ENCODE results near the gene PRUNE1. TPM values are rescaled to one million over a fixed set of nuclear protein-coding genes. Genes with fewer than 3 reads are reported as not detected.

Gene PRUNE1
- total and polyA plus RNA-seq, 2 of the 4 experiments (the other 2 are of a cell fraction), result 7.9 to 9.4 TPM

DNA sequence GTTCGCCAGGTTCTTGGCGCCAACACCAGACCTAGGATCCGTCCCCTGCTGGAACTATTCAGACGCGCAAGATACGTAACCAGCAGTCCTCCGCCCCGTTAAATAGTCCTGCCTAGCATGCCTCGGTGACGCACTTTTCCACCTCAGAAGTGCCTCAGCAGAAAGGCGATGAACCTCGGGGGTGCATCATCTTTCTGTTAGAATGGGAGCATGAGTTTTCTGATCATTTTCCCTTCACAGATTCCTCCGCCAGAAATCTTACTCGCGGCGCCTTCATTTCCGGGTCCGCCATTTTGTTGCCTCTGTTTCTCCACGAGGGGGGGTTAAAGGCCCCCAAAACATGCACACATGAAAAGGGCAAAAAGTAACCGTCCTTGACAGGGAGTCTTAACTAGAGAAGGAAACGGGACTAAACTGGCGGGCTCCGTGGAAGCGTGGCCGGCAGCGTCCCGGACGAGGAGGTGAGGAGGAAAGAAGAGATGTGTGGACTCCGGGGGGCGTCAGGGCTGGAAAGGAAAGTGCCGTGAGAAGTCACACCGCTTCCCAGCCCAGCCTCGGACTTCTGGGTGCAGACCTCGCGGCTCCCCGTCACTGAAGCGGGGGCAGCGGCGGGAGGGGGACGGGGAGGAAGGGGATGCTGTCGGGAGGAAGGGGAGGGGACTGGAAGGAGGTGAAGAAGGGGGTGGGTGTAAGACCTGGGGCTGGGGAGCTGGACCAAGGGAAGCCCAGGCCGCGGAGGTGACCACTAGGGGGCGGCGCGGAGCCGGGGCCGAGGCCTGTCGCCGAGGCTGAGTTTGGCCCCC lies 62.4 kb downstream of the PRUNE1 start, which contains the start of gene GABPB2:
Gene GABPB2, plus strand, starts transcription at position 288 of the 803 bp plus-strand sequence. CDS start 17,429 bp downstream, outside the sequence.
- Histone ChIP-seq H4K8ac (ENCODE audit: low read depth in 2 of 2, low read length in 2 of 2) (peak within 1 kb of the TSS; percentile 96 to 100), H2BK120ac (ENCODE audit: low read depth, low read length) (peak within 1 kb of the TSS; percentile 76), H3K23ac (ENCODE audit: low read depth, low read length) (peak within 1 kb of the TSS; percentile 74), H3K4me3 (ENCODE audit: insufficient read depth, low read depth, low read length) (peak within 1 kb of the TSS; percentile 73), H2BK20ac (ENCODE audit: low read depth, low read length) (0 out of 2 replicates have a peak within 1 kb of the TSS, but pooled peaks have one; percentile 45), H2AK5ac (ENCODE audit: low read depth, low read length) (peak within 1 kb of the TSS; percentile 93), H3K4me2 (ENCODE audit: low read depth, low read length) (peak within 1 kb of the TSS; percentile 92), H3K9me1 (ENCODE audit: insufficient read depth, low read length) (no peaks in the 10 kb centered on the region), H4K20me1 (ENCODE audit: insufficient read depth, low read length) (no peaks in the 10 kb centered on the region), H2AK9ac (replicated peaks; ENCODE audit: low read depth, low read length, poor library complexity) (peak within 1 kb of the TSS; percentile 98), H3K18ac (ENCODE audit: low read depth, low read length) (peak within 1 kb of the TSS; percentile 95), H2BK5ac (ENCODE audit: low read depth, low read length, poor library complexity, severe bottlenecking) (peak within 1 kb of the TSS; percentile 92), H3K9ac (ENCODE audit: low read depth, low read length) (peak within 1 kb of the TSS; percentile 93), H2AFZ (replicated peaks; ENCODE audit: low read length, poor library complexity) (peak within 1 kb of the TSS; percentile 97), H3K14ac (replicated peaks; ENCODE audit: low read depth, low read length) (peak within 1 kb of the TSS; percentile 95), H3K9me3 (ENCODE audit: control insufficient read depth, insufficient read depth, low read length) (no peaks in the 10 kb centered on the region), H3K27me3 (ENCODE audit: control insufficient read depth, insufficient read depth, low read length) (no peaks in the 10 kb centered on the region), H4K91ac (ENCODE audit: insufficient read depth, low read depth, low read length) (peak within 1 kb of the TSS; percentile 99), H3K56ac (ENCODE audit: extremely low read depth, insufficient read depth, low read length) (peak within 1 kb of the TSS; percentile 97), H3K4me1 (ENCODE audit: control insufficient read depth, insufficient read depth, low read length) (no peaks in the 10 kb centered on the region), H3K4ac (ENCODE audit: low read depth, low read length) (peak within 1 kb of the TSS; percentile 92), H3K79me1 (ENCODE audit: low read depth in 1 of 2, low read length in 2 of 2) (peaks cover 8 to 43% of the 10 kb centered on the region in 2 experiments), H2BK15ac (ENCODE audit: low read depth, low read length) (peak within 1 kb of the TSS; percentile 53; the same call in 2 of the 3 replicates), H3K36me3 (ENCODE audit: control insufficient read depth, insufficient read depth, low read length) (peaks cover 7% of the 10 kb centered on the region; the same call in 1 of the 2 replicates), H3K27ac (ENCODE audit: insufficient read depth, low read length) (peak within 1 kb of the TSS; percentile 88), H4K5ac (ENCODE audit: low read depth, low read length) (peak within 1 kb of the TSS; percentile 98)
- BruUV-seq (replicated peaks), result no TSS peak
- DNase-seq (peak; percentile 99), ATAC-seq (ENCODE audit: low read depth) (peak; percentile 94)
- intact Hi-C loops (cut with micrococcal nuclease), result loop anchor here (5.0 kb wide), 1 partner anchor 77 kb away; the partner anchor contains the start of gene SEMA6C
- ChIA-PET POLR2A (ENCODE audit: unreplicated experiment) (interaction anchor here (0.6 kb wide), 1 partner anchor 10 kb away, joined by 4 read pairs; the partner anchor contains the start of gene MLLT11), CTCF (interaction anchor here (1.1 kb wide), 1 partner anchor 13 kb away, joined by 5 read pairs; no protein-coding TSS in a partner anchor)
- WGBS, 2 experiments (ENCODE audit: extremely low coverage in 2 of 2, insufficient read length in 1 of 2), result 0% methylated on average over 7 of the region's 50 CpGs; no CpG with 5 or more reads in 1 of the 2 experiments
- in situ Hi-C loops (cut with MboI; ENCODE audit: low sequenced_read_pairs), result no loop called here
- dilution Hi-C loops (cut with HindIII; ENCODE audit: low sequenced_read_pairs, unreplicated experiment), result no loop called here
- TF ChIP-seq RCOR1 (IDR thresholded peaks at IDR 0.05; ENCODE audit: insufficient replicate concordance, low read length) (no peak), MAZ (IDR thresholded peaks at IDR 0.05; ENCODE audit: borderline replicate concordance, low read depth, low read length) (peak; percentile 89), BHLHE40 (IDR thresholded peaks at IDR 0.05; ENCODE audit: low read depth, low read length) (peak; percentile 32; the same call in 1 of the 2 replicates), RAD21 (IDR thresholded peaks at IDR 0.05; ENCODE audit: low read length) (peak; percentile 47), POLR2A (IDR thresholded peaks at IDR 0.05; ENCODE audit: low read depth, low read length) (peak; percentile 91), RFX5 (IDR thresholded peaks at IDR 0.05; ENCODE audit: low read depth, low read length) (peak; percentile 25; the same call in 1 of the 2 replicates), MAFK (IDR thresholded peaks at IDR 0.05; ENCODE audit: low read depth, low read length) (peak; percentile 29; the same call in 1 of the 2 replicates), CEBPB (IDR thresholded peaks at IDR 0.05; ENCODE audit: low read depth, low read length) (no peak), SMC3 (IDR thresholded peaks at IDR 0.05; ENCODE audit: low read depth, low read length) (peak; percentile 18; the same call in 1 of the 2 replicates), FOS (IDR thresholded peaks at IDR 0.05; ENCODE audit: low read depth, low read length) (no peak)
- TF ChIP-seq, protein P1, sequence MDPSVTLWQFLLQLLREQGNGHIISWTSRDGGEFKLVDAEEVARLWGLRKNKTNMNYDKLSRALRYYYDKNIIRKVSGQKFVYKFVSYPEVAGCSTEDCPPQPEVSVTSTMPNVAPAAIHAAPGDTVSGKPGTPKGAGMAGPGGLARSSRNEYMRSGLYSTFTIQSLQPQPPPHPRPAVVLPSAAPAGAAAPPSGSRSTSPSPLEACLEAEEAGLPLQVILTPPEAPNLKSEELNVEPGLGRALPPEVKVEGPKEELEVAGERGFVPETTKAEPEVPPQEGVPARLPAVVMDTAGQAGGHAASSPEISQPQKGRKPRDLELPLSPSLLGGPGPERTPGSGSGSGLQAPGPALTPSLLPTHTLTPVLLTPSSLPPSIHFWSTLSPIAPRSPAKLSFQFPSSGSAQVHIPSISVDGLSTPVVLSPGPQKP (IDR thresholded peaks at IDR 0.05; ENCODE audit: borderline replicate concordance, low read depth, low read length), result no peak
- TF ChIP-seq, protein P2, sequence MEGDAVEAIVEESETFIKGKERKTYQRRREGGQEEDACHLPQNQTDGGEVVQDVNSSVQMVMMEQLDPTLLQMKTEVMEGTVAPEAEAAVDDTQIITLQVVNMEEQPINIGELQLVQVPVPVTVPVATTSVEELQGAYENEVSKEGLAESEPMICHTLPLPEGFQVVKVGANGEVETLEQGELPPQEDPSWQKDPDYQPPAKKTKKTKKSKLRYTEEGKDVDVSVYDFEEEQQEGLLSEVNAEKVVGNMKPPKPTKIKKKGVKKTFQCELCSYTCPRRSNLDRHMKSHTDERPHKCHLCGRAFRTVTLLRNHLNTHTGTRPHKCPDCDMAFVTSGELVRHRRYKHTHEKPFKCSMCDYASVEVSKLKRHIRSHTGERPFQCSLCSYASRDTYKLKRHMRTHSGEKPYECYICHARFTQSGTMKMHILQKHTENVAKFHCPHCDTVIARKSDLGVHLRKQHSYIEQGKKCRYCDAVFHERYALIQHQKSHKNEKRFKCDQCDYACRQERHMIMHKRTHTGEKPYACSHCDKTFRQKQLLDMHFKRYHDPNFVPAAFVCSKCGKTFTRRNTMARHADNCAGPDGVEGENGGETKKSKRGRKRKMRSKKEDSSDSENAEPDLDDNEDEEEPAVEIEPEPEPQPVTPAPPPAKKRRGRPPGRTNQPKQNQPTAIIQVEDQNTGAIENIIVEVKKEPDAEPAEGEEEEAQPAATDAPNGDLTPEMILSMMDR (conservative IDR thresholded peaks at IDR 0.05; ENCODE audit: low read depth, low read length), result peak; percentile 84
- TF ChIP-seq, protein P3, sequence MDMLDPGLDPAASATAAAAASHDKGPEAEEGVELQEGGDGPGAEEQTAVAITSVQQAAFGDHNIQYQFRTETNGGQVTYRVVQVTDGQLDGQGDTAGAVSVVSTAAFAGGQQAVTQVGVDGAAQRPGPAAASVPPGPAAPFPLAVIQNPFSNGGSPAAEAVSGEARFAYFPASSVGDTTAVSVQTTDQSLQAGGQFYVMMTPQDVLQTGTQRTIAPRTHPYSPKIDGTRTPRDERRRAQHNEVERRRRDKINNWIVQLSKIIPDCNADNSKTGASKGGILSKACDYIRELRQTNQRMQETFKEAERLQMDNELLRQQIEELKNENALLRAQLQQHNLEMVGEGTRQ (IDR thresholded peaks at IDR 0.05; ENCODE audit: low read depth, low read length), result peak; percentile 5; the same call in 1 of the 2 replicates

Measured in IMR-90 (cell line).